GM23248 (cell line): ENCODE measurements around the gene PI4KB.

ENCODE experiments used
- EZH2 ChIP-seq: fragments of 200-600 bp; sonication (generic); IDR thresholded peaks from 2 replicates; pipeline ENCODE4 v1.6.1; 2018; ENCODE audit warnings: antibody characterized with exemption, mild to moderate bottlenecking; ENCODE audit not compliant: insufficient read depth, poor library complexity, severe bottlenecking
- EZH2phosphoT487 ChIP-seq: fragments of 200-600 bp; sonication (generic); IDR thresholded peaks from 2 replicates; pipeline ENCODE4 v1.6.1; 2018; ENCODE audit warnings: antibody characterized with exemption, moderate library complexity, mild to moderate bottlenecking, low read depth; ENCODE audit not compliant: insufficient read depth

DNA sequence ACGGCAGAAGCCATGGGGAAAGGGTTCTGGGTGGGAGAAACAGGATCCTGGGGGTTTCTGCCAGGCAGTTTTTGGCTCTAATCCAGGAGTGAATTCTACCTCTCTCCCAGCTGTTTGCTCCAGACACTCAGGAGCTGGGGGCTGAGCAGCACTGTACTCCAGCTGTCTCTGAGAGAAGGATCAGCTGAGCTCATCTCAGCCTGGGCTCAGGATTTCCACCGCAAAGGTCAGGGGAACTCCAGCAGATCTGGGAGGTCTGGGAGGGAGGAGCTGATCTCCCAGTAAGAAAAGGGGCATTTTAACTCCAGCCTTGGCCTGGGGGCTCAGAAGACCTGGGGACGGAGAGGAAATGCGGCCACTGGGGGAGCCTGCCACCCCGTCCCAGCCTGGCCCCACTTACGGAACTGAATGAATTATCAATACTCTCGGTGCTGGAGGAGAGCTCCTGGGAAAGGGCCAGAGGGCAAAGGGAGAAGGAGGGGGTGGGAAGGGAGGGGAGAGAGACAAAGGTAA is 17.3 kb downstream of the PI4KB start:
- TF ChIP-seq EZH2phosphoT487 (no peak), EZH2 (no peak)
